H7 (cell line): ENCODE results near the gene TULP4. TPM values are rescaled to one million over a fixed set of nuclear protein-coding genes. Genes with fewer than 3 reads are reported as not detected.

Experiments used
- DNase-seq: peaks from one replicate; pipeline ENCODE4 v3.0.0; 2012
- H3K27me3 ChIP-seq: 2 replicates; pipeline ENCODE4 v1.6.0; 2011; ENCODE audit warnings: mild to moderate bottlenecking, low read length; ENCODE audit not compliant: control insufficient read depth, insufficient read depth
- H3K36me3 ChIP-seq: replicated peaks from 2 replicates; pipeline ENCODE4 v1.5.1; 2011; ENCODE audit warnings: low read length; ENCODE audit not compliant: control insufficient read depth, insufficient read depth
- H3K4me3 ChIP-seq: 2 replicates; pipeline ENCODE4 v1.5.1; 2011; ENCODE audit warnings: low read depth, mild to moderate bottlenecking, control low read depth, low read length, moderate library complexity; ENCODE audit not compliant: insufficient read depth
- total RNA-seq: library from RNA; depleted of rRNA; stranded (reverse); fragments of >200 nt; shearing (Covaris generic); gene quantifications from 2 replicates; pipeline ENCODE4 v1.2.3, GENCODE V29; 2014

The TULP4 gene
- total RNA-seq, 1 experiment from 2014 or later = 31.4 TPM

DNA sequence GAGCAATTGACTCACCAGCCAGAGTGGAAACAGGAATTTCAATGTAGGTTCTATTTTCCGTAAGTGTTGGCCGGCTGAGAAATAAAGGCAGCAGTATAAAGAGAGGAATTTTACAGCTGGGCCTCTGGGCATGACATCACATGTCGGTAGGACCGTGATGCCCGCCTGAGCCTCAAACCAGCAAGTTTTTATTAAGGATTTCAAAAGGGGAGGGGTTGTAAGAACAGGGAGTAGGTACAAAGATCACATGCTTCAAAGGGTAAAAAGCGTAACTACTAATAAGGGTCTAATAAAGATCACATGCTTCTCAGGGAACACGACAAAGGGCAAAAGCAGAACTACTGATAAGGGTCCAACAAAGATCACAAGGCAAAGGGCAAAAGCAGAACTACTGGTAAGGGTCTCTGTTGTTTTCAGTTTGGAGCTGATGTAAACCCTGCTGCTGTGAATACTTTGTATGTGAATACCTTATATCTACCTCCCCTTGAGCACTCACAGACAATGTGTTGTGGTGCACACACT is 9.0 kb upstream of the TULP4 start:
- H3K4me3 ChIP-seq = no peak overlapping the region
- H3K27me3 ChIP-seq = no peaks in the 10 kb centered on the region
- DNase-seq = no peak

DNA sequence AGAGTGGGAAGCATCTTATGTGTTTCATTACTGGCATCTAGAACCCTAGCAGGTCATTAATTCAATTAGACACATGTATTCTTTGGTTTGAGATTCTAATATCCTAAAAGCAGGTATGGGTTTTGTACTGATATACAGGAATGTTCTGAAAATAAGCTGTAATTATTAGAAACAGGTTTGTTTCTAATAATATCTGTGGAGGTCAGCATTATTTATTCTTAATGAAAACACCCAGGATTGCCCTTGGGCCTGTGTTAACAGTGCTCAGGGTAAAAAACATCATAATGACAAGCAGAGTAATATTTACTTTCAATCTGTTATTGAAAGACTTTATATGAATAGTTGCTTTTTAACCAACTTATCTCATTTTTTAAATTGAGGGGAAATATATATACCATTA is 8.0 kb upstream of the TULP4 start:
- no peak for DNase-seq
- H3K36me3 ChIP-seq = no peaks in the 10 kb centered on the region
- H3K4me3 ChIP-seq = no peak overlapping the region
- no peaks in the 10 kb centered on the region for H3K27me3 ChIP-seq

More for the DNA sequence above, 9.0 kb upstream of the TULP4 start:
- no peaks in the 10 kb centered on the region for H3K36me3 ChIP-seq

DNA sequence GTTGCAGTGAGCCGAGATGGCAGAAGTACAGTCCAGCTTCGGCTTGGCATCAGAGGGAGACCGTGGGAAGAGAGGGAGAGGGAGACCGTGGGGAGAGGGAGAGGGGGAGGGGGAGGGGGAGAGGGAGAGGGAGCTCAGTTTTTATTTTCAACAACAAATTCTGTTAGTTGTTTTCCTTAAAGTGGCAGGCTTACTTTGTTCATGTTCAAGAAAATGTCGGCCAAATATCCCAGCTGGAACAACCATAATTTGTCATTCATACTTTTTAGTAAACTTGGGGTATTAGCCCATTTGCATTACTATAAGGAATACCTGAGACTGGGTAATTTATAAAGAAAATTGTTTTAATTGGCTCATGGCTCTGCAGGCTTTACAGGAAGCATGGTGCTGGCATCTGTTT is 2.5 kb upstream of the TULP4 start:
- no peak for DNase-seq
- H3K27me3 ChIP-seq = no peaks in the 10 kb centered on the region
- H3K4me3 ChIP-seq = no peak overlapping the region
- no peaks in the 10 kb centered on the region; the same call in 1 of the 2 replicates for H3K36me3 ChIP-seq

DNA sequence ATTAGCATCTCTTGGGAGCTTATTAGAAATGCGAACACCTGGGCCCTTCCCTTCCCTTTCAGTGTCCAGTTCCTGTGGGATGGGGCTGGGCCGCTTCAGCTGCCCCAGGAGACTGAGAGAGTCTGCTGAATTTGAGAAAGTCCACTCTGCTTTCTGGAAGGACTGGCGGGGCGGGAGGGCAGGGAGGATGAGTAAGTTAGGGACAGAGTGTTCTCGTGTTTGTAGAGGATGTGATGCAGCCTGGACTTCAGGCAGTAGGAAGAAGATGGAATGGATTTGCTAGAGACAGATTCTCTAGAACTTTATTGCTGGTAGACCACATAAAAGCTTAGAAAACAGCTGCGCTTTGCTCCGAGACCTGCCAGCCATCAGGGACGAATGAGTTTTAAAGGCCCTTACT is 1.1 kb upstream of the TULP4 start:
- DNase-seq = no peak
- no peak overlapping the region for H3K4me3 ChIP-seq
- no peaks in the 10 kb centered on the region for H3K27me3 ChIP-seq
- no peaks in the 10 kb centered on the region; the same call in 1 of the 2 replicates for H3K36me3 ChIP-seq

DNA sequence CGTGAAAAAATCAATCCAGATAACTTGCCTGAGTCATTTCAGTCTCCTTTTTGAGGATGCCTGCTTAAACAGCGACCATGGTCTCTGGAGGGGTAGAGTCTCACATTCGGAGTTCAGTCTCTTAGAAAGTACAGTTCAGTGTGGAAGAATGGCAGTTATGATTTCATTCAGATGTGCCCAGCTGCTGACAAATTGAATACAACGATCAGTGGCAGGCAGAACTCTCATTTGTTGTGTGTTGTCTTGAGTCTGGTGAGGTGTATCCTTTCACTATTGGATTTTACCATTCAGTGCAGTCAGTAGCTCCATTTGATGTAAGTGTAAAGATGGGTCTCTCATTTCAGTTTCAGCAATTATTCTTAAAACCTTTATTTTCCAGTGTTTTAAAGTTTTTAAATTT is 639 bp upstream of the TULP4 start:
- H3K27me3 ChIP-seq = no peaks in the 10 kb centered on the region
- H3K36me3 ChIP-seq = no peaks in the 10 kb centered on the region; the same call in 1 of the 2 replicates
- no peak overlapping the region for H3K4me3 ChIP-seq
- DNase-seq = no peak

DNA sequence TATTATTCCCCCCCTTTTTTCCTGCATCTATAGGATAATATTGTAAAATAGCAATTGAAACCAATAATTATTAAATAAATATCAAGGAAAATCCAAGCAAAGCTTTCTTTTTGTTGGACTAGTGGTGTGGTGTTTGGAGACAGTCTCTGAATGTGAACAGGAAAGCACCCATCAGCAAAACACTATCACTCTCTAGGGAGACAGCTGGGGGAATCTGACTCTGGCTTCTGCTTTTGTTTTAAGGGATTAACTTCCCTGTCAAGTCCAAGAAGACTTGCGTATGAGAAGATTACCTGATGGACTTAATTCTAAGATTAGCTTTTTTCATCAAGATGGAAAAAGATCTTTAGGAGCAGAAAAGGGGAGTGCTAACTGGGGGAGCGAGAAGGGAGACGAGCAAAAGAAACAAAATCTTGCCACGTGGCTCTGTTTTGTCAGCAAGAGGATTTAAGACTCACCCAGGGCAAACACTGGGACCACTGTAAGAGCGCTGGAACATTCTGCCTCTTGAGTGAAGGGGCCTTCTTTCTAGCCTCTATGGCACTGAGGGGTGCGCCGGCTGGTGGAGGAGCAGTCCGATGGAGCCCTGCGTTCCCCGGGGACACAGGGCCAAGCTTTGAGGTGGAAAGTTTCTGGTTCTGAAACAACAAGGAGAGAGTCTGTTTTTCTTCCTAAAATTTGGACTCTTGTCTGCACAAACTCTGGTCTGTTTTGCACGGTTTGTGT is 570 bp downstream of the TULP4 start:
- no peak overlapping the region for H3K4me3 ChIP-seq
- H3K27me3 ChIP-seq = no peaks in the 10 kb centered on the region
- peak; percentile 31 for DNase-seq
- no peaks in the 10 kb centered on the region; the same call in 1 of the 2 replicates for H3K36me3 ChIP-seq

- no peak for DNase-seq
- no peak overlapping the region for H3K4me3 ChIP-seq
- no peaks in the 10 kb centered on the region for H3K27me3 ChIP-seq
- no peaks in the 10 kb centered on the region; the same call in 1 of the 2 replicates for H3K36me3 ChIP-seq
Measured at GRCh38 chr6:158313989-158314388, 1.7 kb downstream of the TULP4 start.

DNA sequence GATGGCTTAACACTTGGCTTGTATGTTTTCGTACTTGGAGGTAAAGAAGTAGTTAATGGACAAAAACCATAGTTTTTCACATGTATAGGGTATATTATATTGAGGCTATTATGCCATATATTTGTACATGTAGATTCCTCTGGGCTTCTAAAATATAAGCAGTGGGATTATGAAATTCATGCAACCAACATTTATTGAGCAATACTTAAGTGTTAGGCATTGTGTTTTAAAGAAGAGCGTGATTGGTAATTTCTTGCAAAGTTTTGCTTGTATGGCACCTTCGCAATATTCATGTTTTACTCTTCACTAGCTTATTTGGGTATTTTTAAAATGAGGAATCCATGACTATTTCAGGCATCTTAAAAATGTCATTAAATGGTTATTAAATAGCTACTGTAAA is 2.5 kb downstream of the TULP4 start:
- DNase-seq = no peak
- no peaks in the 10 kb centered on the region for H3K27me3 ChIP-seq
- H3K36me3 ChIP-seq = no peaks in the 10 kb centered on the region; the same call in 1 of the 2 replicates

DNA sequence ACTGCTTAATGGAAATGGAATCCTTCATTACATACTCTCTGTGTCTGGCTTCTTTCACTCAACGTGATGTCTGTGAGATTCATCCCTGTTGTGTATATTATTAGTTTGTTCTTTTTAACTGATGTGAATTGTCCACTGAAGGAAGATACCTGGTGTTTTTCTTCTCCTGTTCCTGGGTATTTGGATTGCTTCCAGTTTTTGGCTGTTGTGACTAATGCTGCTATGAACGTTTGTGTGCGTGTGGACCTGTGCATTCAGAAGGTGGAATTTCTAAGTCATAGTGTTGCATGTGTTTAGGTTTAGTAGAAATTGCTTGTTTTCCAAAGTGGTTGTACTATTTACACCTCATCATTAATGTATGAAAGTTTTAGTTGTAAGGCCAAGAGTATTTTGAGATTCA is 3.8 kb downstream of the TULP4 start:
- Histone ChIP-seq H3K4me3 (no peak overlapping the region), H3K36me3 (no peaks in the 10 kb centered on the region; the same call in 1 of the 2 replicates), H3K27me3 (no peaks in the 10 kb centered on the region)
- DNase-seq = no peak

More for the DNA sequence above, 2.5 kb downstream of the TULP4 start:
- H3K4me3 ChIP-seq = no peak overlapping the region

DNA sequence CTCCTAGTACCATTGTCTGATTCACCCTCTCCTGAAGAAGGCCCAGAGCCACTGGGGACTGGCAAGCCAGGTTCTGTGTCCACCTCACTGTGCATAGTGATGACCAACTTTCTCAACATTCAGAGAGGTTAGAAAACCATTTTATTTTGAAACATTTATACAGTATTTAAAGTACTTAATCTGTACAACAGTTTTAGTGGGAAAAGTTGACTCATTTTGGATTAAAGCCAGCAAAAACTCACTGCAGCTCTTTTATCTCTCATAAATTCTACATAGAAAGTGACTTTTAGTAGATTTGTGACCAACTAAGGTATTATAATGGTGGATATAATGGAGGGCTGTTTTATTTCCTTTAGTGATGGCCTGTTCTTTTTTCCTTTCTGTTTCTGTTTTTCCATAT is 9.7 kb downstream of the TULP4 start:
- no peak for DNase-seq
- H3K4me3 ChIP-seq = no peak overlapping the region
- no peaks in the 10 kb centered on the region for H3K27me3 ChIP-seq
- H3K36me3 ChIP-seq = no peaks in the 10 kb centered on the region

DNA sequence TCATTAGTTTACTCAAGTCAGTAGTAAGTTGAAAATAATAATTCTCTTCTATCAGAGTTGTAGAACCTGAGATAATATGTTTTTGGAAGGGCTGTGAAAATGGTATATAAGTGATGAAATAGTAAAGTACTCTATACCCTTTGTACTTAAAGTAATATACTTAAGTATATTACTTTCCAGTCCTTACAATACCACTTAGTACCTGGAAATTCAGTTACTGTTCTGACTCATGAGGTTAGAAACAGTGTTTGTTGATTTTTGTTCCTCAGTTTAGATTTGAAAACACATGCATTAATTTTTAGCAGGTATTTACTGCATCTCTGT is 10.1 kb downstream of the TULP4 start:
- Histone ChIP-seq H3K36me3 (no peaks in the 10 kb centered on the region), H3K27me3 (no peaks in the 10 kb centered on the region), H3K4me3 (no peak overlapping the region)
- DNase-seq = no peak

DNA sequence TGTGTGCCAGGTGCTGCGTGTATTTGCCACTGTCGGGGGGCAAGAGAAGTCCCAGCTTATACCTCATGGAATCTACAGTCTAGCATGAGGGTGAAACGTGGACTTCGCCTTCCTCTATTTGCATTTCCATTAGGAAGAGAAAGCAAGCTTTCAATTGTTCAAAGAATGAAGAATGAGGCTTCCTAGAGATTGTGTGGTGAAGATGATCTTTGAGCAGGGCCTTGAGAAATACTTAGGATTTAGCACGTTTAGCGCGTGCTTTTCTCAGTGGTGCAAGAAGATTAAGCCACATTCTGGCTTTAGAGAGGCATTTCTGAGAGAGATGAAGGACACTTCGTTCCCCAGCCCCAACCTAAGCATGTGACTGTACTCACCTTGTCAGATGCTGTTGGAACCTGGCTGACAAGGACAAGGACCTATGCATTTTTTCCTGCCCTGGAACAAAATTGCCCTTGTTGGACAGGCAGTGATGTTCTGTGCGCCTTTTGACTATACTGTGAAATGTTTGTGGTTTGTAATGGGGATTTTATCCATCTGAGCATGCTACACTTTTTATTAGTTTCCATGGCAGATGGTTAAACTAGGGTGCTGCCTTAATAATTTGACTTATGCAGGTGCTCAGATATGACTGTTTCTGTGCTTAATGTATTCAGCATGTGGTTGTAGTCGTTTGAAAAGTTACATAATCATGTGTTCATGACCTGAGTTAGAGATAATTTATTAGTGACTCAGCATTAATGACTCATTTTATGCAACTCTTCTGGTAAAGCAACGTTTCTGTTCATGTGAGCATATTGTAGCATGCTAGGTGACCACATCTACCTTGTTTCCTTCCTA is 10.7 kb downstream of the TULP4 start:
- Histone ChIP-seq H3K27me3 (no peaks in the 10 kb centered on the region), H3K36me3 (no peaks in the 10 kb centered on the region), H3K4me3 (no peak overlapping the region)
- DNase-seq = no peak

GRCh38 chr6:158323561-158323958 is 11.3 kb downstream of the TULP4 start:
- Histone ChIP-seq H3K4me3 (no peak overlapping the region), H3K27me3 (no peaks in the 10 kb centered on the region), H3K36me3 (no peaks in the 10 kb centered on the region)
- no peak for DNase-seq

GRCh38 chr6:158324136-158324535 is 11.9 kb downstream of the TULP4 start:
- H3K36me3 ChIP-seq = no peaks in the 10 kb centered on the region
- H3K4me3 ChIP-seq = no peak overlapping the region
- no peaks in the 10 kb centered on the region for H3K27me3 ChIP-seq
- no peak for DNase-seq

GRCh38 chr6:158327211-158327610 is 14.9 kb downstream of the TULP4 start:
- Histone ChIP-seq H3K36me3 (no peaks in the 10 kb centered on the region), H3K4me3 (no peak overlapping the region), H3K27me3 (no peaks in the 10 kb centered on the region)
- DNase-seq = no peak
